H9 (cell line): ENCODE results near the gene AGBL4. TPM values are rescaled to one million over a fixed set of nuclear protein-coding genes. Genes with fewer than 3 reads are reported as not detected.

Experiments
- DNase-seq: peaks from one replicate; pipeline ENCODE4 v3.0.0-alpha.2; 2017
- H2AFZ ChIP-seq: one replicate; pipeline ENCODE4 v1.6.1; 2013; ENCODE audit warnings: mild to moderate bottlenecking, low read length, control low read depth, moderate library complexity
- H2AK5ac ChIP-seq: 2 replicates; pipeline ENCODE4 v1.6.1; 2013; ENCODE audit warnings: low read length, control low read depth, mixed read lengths; ENCODE audit not compliant: insufficient read length
- H2BK120ac ChIP-seq: one replicate; pipeline ENCODE4 v1.6.1; 2013; ENCODE audit warnings: low read depth, mild to moderate bottlenecking, low read length, control low read depth, inconsistent platforms; ENCODE audit not compliant: poor library complexity, severe bottlenecking
- H2BK12ac ChIP-seq: 2 replicates; pipeline ENCODE4 v1.6.1; 2013; ENCODE audit warnings: low read length, control low read depth, mixed read lengths, low read depth; ENCODE audit not compliant: insufficient read length
- H2BK15ac ChIP-seq: 2 replicates; pipeline ENCODE4 v1.6.1; 2013; ENCODE audit warnings: low read depth, low read length, control low read depth
- H2BK20ac ChIP-seq: one replicate; pipeline ENCODE4 v1.6.1; 2013; ENCODE audit warnings: low read depth, mild to moderate bottlenecking, low read length, control low read depth, inconsistent platforms; ENCODE audit not compliant: poor library complexity, severe bottlenecking
- H2BK5ac ChIP-seq: 2 replicates; pipeline ENCODE4 v1.6.1; 2013; ENCODE audit warnings: low read length, control low read depth, mixed read lengths; ENCODE audit not compliant: insufficient read length
- H3K14ac ChIP-seq: 2 replicates; pipeline ENCODE4 v1.6.1; 2013; ENCODE audit warnings: low read length, control low read depth; ENCODE audit not compliant: insufficient read depth
- H3K18ac ChIP-seq: 2 replicates; pipeline ENCODE4 v1.6.1; 2013; ENCODE audit warnings: low read depth, mild to moderate bottlenecking, mixed read lengths, low read length, control low read depth; ENCODE audit not compliant: insufficient read length
- H3K23ac ChIP-seq: 2 replicates; pipeline ENCODE4 v1.6.1; 2013; ENCODE audit warnings: low read length, control low read depth, mixed read lengths, low read depth; ENCODE audit not compliant: insufficient read length
- H3K23me2 ChIP-seq: 2 replicates; pipeline ENCODE4 v1.6.1; 2013; ENCODE audit warnings: low read depth, mild to moderate bottlenecking, mixed read lengths, low read length, control low read depth; ENCODE audit not compliant: insufficient read length, poor library complexity, severe bottlenecking
- H3K27ac ChIP-seq: 2 replicates; pipeline ENCODE4 v1.5.1; 2013; ENCODE audit warnings: low read length, control low read depth, mixed read lengths, low read depth; ENCODE audit not compliant: insufficient read length
- H3K27me3 ChIP-seq: 2 replicates; pipeline ENCODE4 v1.6.1; 2013; ENCODE audit warnings: low read length, control low read depth, inconsistent platforms; ENCODE audit not compliant: insufficient read depth
- H3K4ac ChIP-seq: 2 replicates; pipeline ENCODE4 v1.6.1; 2013; ENCODE audit warnings: low read depth, mild to moderate bottlenecking, control low read depth, inconsistent platforms, low read length, moderate library complexity
- H3K4me1 ChIP-seq: 2 replicates; pipeline ENCODE4 v1.6.1; 2013; ENCODE audit warnings: low read length, control low read depth, inconsistent platforms; ENCODE audit not compliant: insufficient read depth
- H3K4me2 ChIP-seq: 2 replicates; pipeline ENCODE4 v1.6.1; 2013; ENCODE audit warnings: low read length, control low read depth, mixed read lengths; ENCODE audit not compliant: insufficient read length, insufficient read depth
- H3K56ac ChIP-seq: 2 replicates; pipeline ENCODE4 v1.6.1; 2013; ENCODE audit warnings: low read depth, mild to moderate bottlenecking, mixed read lengths, low read length, control low read depth; ENCODE audit not compliant: insufficient read length
- H3K79me1 ChIP-seq: 2 replicates; pipeline ENCODE4 v1.6.1; 2013; ENCODE audit warnings: low read depth, mild to moderate bottlenecking, moderate library complexity, low read length, control low read depth, inconsistent platforms; ENCODE audit not compliant: insufficient read depth, poor library complexity, severe bottlenecking
- H3K79me2 ChIP-seq: 2 replicates; pipeline ENCODE4 v1.6.1; 2013; ENCODE audit warnings: low read length, control low read depth, inconsistent platforms; ENCODE audit not compliant: insufficient read depth
- H3K9ac ChIP-seq: 2 replicates; pipeline ENCODE4 v1.6.1; 2013; ENCODE audit warnings: low read length, control low read depth, mixed read lengths; ENCODE audit not compliant: insufficient read length; ENCODE audit errors: extremely low read depth
- H3K9me3 ChIP-seq: one replicate; pipeline ENCODE4 v1.6.1; 2013; ENCODE audit warnings: low read depth, low read length, inconsistent platforms; ENCODE audit not compliant: control insufficient read depth
- H3T11ph ChIP-seq: one replicate; pipeline ENCODE4 v1.6.1; 2013; ENCODE audit warnings: mild to moderate bottlenecking, low read length, control low read depth, inconsistent platforms
- H4K20me1 ChIP-seq: one replicate; pipeline ENCODE4 v1.6.1; 2013; ENCODE audit not compliant: control insufficient read depth, insufficient read length, insufficient read depth
- H4K5ac ChIP-seq: 2 replicates; pipeline ENCODE4 v1.6.1; 2013; ENCODE audit warnings: low read depth, mild to moderate bottlenecking, mixed read lengths, low read length, control low read depth; ENCODE audit not compliant: insufficient read length
- H4K8ac ChIP-seq: replicated peaks from 2 replicates; pipeline ENCODE4 v1.6.1; 2013; ENCODE audit warnings: low read length, control low read depth, mixed read lengths, low read depth; ENCODE audit not compliant: insufficient read length
- H4K91ac ChIP-seq: 2 replicates; pipeline ENCODE4 v1.6.1; 2013; ENCODE audit warnings: low read depth, mild to moderate bottlenecking, moderate library complexity, mixed read lengths, low read length, control low read depth; ENCODE audit not compliant: insufficient read length
- H3K27ac Mint-ChIP-seq, 3 experiments: 2 replicates in 2 of 3; 3 replicates in 1 of 3; pipeline ENCODE4 v1.8.0; 2020 to 2021; ENCODE audit warnings: mixed read lengths in 3 of 3, mild to moderate bottlenecking in 1 of 3, moderate library complexity in 1 of 3
- H3K27me3 Mint-ChIP-seq: 2 replicates; pipeline ENCODE4 v1.8.0; 2021; ENCODE audit warnings: low read depth, mild to moderate bottlenecking, moderate library complexity, mixed read lengths
- H3K36me3 Mint-ChIP-seq, 3 experiments: 2 replicates in 2 of 3; 3 replicates in 1 of 3; pipeline ENCODE4 v1.8.0; 2020 to 2021; ENCODE audit warnings: low read depth in 3 of 3, mixed read lengths in 3 of 3; ENCODE audit not compliant: insufficient read depth in 1 of 3
- H3K4me1 Mint-ChIP-seq, 2 experiments: 2 replicates each; pipeline ENCODE4 v1.8.0; 2020; ENCODE audit warnings: mixed read lengths in 2 of 2
- H3K4me3 Mint-ChIP-seq, 2 experiments: 2 replicates in 1 of 2; 3 replicates in 1 of 2; pipeline ENCODE4 v1.8.0; 2020 to 2021; ENCODE audit warnings: mild to moderate bottlenecking in 2 of 2, mixed read lengths in 2 of 2, moderate library complexity in 1 of 2
- H3K9me3 Mint-ChIP-seq, 2 experiments: 2 replicates in 1 of 2; 3 replicates in 1 of 2; pipeline ENCODE4 v1.8.0; 2020; ENCODE audit warnings: mild to moderate bottlenecking in 2 of 2, mixed read lengths in 2 of 2, moderate library complexity in 1 of 2
- CTCF ChIP-seq: fragments of 200-600 bp; sonication (generic); conservative IDR thresholded peaks from 3 replicates; pipeline ENCODE4 v1.8.0; 2021; ENCODE audit warnings: antibody characterized with exemption, mild to moderate bottlenecking
- WGBS: extraction: QIAGEN DNeasy Blood & Tissue Kit; methylation state at CpG from one replicate; pipeline ENCODE4 v1.1.7; 2013; ENCODE audit warnings: missing lambda C conversion rate, low lambda C conversion rate, mixed read lengths; ENCODE audit not compliant: insufficient read length; ENCODE audit errors: extremely low coverage; 5-methylcytosine and 5-hydroxymethylcytosine counted together
- total RNA-seq: library from RNA; stranded (reverse); gene quantifications from 2 replicates; pipeline ENCODE4 v1.2.1, GENCODE V29; 2021

Gene AGBL4
- total RNA-seq, 1 experiment from 2014 or later: not detected

GRCh38 chr1:49995734-49996133 is 28.0 kb downstream of the AGBL4 start:
- H2BK12ac ChIP-seq: no peak overlapping the region
- DNase-seq: no peak
- no peak overlapping the region for H3K18ac ChIP-seq
- WGBS: no CpG with 5 or more reads among the region's 1 CpG
- H3K4me3 Mint-ChIP-seq: no peak overlapping the region
- no peak overlapping the region for H4K91ac ChIP-seq
- no peak overlapping the region for H2BK5ac ChIP-seq
- no peak overlapping the region for H3K27ac Mint-ChIP-seq
- no peak overlapping the region for H2AFZ ChIP-seq
- no peak overlapping the region for H2BK20ac ChIP-seq
- H2BK120ac ChIP-seq: no peak overlapping the region
- no peak overlapping the region for H2BK15ac ChIP-seq
- H4K5ac ChIP-seq: no peak overlapping the region
- H3K56ac ChIP-seq: no peak overlapping the region
- TF ChIP-seq CTCF: no peak
- H3K14ac ChIP-seq: no peak overlapping the region
- no peaks in the 10 kb centered on the region for H3K79me2 ChIP-seq
- H3K27me3 ChIP-seq: no peaks in the 10 kb centered on the region
- no peaks in the 10 kb centered on the region for H3K79me1 ChIP-seq
- H3T11ph ChIP-seq: no peak overlapping the region
- no peak overlapping the region for H3K4ac ChIP-seq
- H3K27me3 Mint-ChIP-seq: no peaks in the 10 kb centered on the region; the same call in 1 of the 2 replicates
- H3K36me3 Mint-ChIP-seq: peaks cover 0 to 39% (median 2%) of the 10 kb centered on the region in 3 experiments; a peak in 5 of 7 replicates
- no peak overlapping the region for H3K23ac ChIP-seq
- H3K9me3 Mint-ChIP-seq: peaks cover 89 to 94% of the 10 kb centered on the region in 2 experiments
- H4K20me1 ChIP-seq: no peaks in the 10 kb centered on the region
- H3K27ac ChIP-seq: no peak overlapping the region
- no peak overlapping the region for H4K8ac ChIP-seq
- H2AK5ac ChIP-seq: no peak overlapping the region
- no peaks in the 10 kb centered on the region for H3K23me2 ChIP-seq
- no peaks in the 10 kb centered on the region for H3K4me1 Mint-ChIP-seq
- H3K9ac ChIP-seq: no peak overlapping the region
- H3K9me3 ChIP-seq: peaks cover 37% of the 10 kb centered on the region
- no peaks in the 10 kb centered on the region for H3K4me1 ChIP-seq
- no peak overlapping the region for H3K4me2 ChIP-seq
